Measurements from ENCODE around the gene PPM1H. TPM values are rescaled to one million over a fixed set of nuclear protein-coding genes. Genes with fewer than 3 reads are reported as not detected.
A peak's percentile ranks its signal among the peaks of the same experiment; 100 is the strongest.

The PPM1H gene
- polyA plus RNA-seq (2012; rRNA removed) = 0.06 and 0.13 TPM in 2 replicates
- polyA plus RNA-seq (2012; cell fraction: cytosol; rRNA removed) = 0.08 and 0.12 TPM in 2 replicates
- polyA plus RNA-seq (2012; cell fraction: nucleus; rRNA removed) = 0.11 and 0.12 TPM in 2 replicates

- peak; percentile 83 for DNase-seq
- CTCF ChIA-PET = interaction anchor here (0.6 to 3.5 kb wide), 6 partner anchors 9 to 122 kb away, joined by 3 to 7 read pairs (median 3); no protein-coding TSS in a partner anchor
- H3F3A ChIP-seq (replicated peaks; ENCODE audit: insufficient read depth) = peaks cover 4% of the 10 kb centered on the region
- no peaks in the 10 kb centered on the region for H3K9me2 ChIP-seq
- peaks cover 53% of the 10 kb centered on the region for H3K27me3 ChIP-seq (ENCODE audit: insufficient read depth)
- no peaks in the 10 kb centered on the region for H4K20me1 ChIP-seq (ENCODE audit: insufficient read depth)
- 2% methylated on average over 32 of the region's 69 CpGs for WGBS (ENCODE audit: low lambda C conversion rate)
- H3K4me2 ChIP-seq = peak within 1 kb of the TSS; percentile 97
- H3K36me3 ChIP-seq (replicated peaks in 1 of 2; ENCODE audit: control insufficient read depth in 1 of 2, insufficient read depth in 2 of 2, low read length in 1 of 2) = no peaks in the 10 kb centered on the region
- TF ChIP-seq NRF1 (IDR thresholded peaks at IDR 0.05; ENCODE audit: low read depth, low read length) (no peak), USF1 (IDR thresholded peaks at IDR 0.05; ENCODE audit: borderline replicate concordance, low read depth) (peak; percentile 68), CTCF (IDR thresholded peaks at IDR 0.05) (peak; percentile 39)
- peak within 1 kb of the TSS; percentile 82; the same call in 1 of the 2 replicates for H2AFZ ChIP-seq (ENCODE audit: low read depth)
- peak within 1 kb of the TSS; percentile 56 to 66 for H3K4me3 ChIP-seq (ENCODE audit: low read depth in 2 of 2, low read length in 1 of 2)
- peaks cover 0 to 10% of the 10 kb centered on the region in 2 experiments; a peak in 1 of 4 replicates for H3K4me1 ChIP-seq (ENCODE audit: control insufficient read depth in 1 of 2, insufficient read depth in 2 of 2, low read depth in 1 of 2, low read length in 1 of 2)
- no peaks in the 10 kb centered on the region for H3K79me2 ChIP-seq (ENCODE audit: insufficient read depth)
- H3K27ac ChIP-seq (ENCODE audit: low read depth in 2 of 2, low read length in 1 of 2) = no peak within 1 kb of the TSS
- POLR2A ChIA-PET = no interaction called here
- H3K9ac ChIP-seq = no peak within 1 kb of the TSS
- no peaks in the 10 kb centered on the region for H3K9me3 ChIP-seq
Measured at GRCh38 chr12:62934799-62935674, at the start of gene PPM1H. TSS of gene PPM1H (minus strand) at chr12:62935150. CDS start at chr12:62934736, 414 bp downstream.

GRCh38 chr12:62983594-62983993 is 48.6 kb upstream of the PPM1H start:
- Histone ChIP-seq H3K27ac (ENCODE audit: low read depth in 2 of 2, low read length in 1 of 2) (no peak overlapping the region), H3K27me3 (ENCODE audit: insufficient read depth) (0 out of 2 replicates have a peak, but pooled peaks cover 10% of the 10 kb centered on the region), H4K20me1 (ENCODE audit: insufficient read depth) (no peaks in the 10 kb centered on the region), H2AFZ (ENCODE audit: low read depth) (no peak overlapping the region), H3K79me2 (ENCODE audit: insufficient read depth) (no peaks in the 10 kb centered on the region), H3K36me3 (replicated peaks in 1 of 2; ENCODE audit: control insufficient read depth in 1 of 2, insufficient read depth in 2 of 2, low read length in 1 of 2) (no peaks in the 10 kb centered on the region), H3F3A (replicated peaks; ENCODE audit: insufficient read depth) (no peaks in the 10 kb centered on the region), H3K4me1 (ENCODE audit: control insufficient read depth in 1 of 2, insufficient read depth in 2 of 2, low read depth in 1 of 2, low read length in 1 of 2) (no peaks in the 10 kb centered on the region), H3K9ac (no peak overlapping the region), H3K9me3 (no peaks in the 10 kb centered on the region), H3K4me3 (ENCODE audit: low read depth in 2 of 2, low read length in 1 of 2) (no peak overlapping the region), H3K4me2 (no peak overlapping the region), H3K9me2 (no peaks in the 10 kb centered on the region; the same call in 1 of the 2 replicates)
- TF ChIP-seq FOSL2 (IDR thresholded peaks at IDR 0.05; ENCODE audit: borderline replicate concordance, low read depth) = no peak
- no peak for TF ChIP-seq FOXJ3 (CRISPR knock-in tag; IDR thresholded peaks at IDR 0.05)
- TF ChIP-seq CTCF (IDR thresholded peaks at IDR 0.05) = peak; percentile 27; the same call in 1 of the 2 replicates
- TF ChIP-seq MEF2A (IDR thresholded peaks at IDR 0.05; ENCODE audit: borderline replicate concordance, low read depth) = no peak
- no peak for TF ChIP-seq POLR2AphosphoS5 (IDR thresholded peaks at IDR 0.05; ENCODE audit: low read depth, low read length)
- TF ChIP-seq ELF1 (IDR thresholded peaks at IDR 0.05) = no peak
- no peak for TF ChIP-seq EZH2phosphoT487 (IDR thresholded peaks at IDR 0.05; ENCODE audit: borderline replicate concordance, low read depth)
- TF ChIP-seq YY1 (IDR thresholded peaks at IDR 0.05; ENCODE audit: low read depth) = no peak
- CTCF ChIA-PET = interaction anchor here (1.2 kb wide), 1 partner anchor 12 kb away, joined by 3 read pairs; no protein-coding TSS in a partner anchor
- POLR2A ChIA-PET = no interaction called here
- no peak for DNase-seq
- WGBS (ENCODE audit: low lambda C conversion rate) = 8% methylated on average over 4 of the region's 4 CpGs
